Measurements from ENCODE around the gene RALGDS. TPM values are rescaled to one million over a fixed set of nuclear protein-coding genes. Genes with fewer than 3 reads are reported as not detected.

RALGDS gene
- total and polyA plus RNA-seq, 2 donors (not counting 1 experiment from before 2014, with no cell fraction given), result 62.4 to 88.0 TPM

DNA sequence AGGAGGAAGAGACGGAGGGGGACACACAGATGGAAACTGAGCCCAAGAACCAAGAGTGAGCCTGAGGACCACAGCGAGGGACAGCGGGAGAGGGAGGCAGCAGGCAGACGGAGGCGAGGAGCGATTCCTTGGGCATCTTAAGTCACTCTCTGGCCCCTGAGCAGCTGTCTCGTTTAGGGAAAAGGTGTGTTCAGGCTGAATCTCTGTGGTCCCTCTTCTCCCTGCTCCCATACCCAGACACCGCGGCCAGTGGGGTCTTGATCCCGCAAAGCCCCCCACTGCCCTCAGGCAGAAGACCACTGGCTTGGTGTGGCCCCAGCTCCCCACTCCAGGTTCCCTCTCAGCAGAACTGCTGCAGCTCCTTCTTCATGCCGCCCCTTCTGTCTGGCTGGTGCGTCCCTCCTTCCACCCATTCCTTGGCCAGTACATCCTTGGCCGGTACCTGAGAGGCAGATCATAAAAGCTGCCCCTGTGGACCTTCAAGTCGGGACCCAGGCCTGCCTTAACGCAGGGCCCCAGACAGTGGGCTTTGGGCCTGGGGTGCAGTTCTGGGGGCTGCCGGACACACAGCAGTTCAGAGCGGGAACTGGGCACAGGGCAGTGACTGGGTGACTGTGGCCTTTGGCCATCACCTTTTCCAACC, 5.8 kb upstream of the RALGDS start:
- no peak for TF ChIP-seq EZH2 (IDR thresholded peaks at IDR 0.05; ENCODE audit: borderline replicate concordance, insufficient read depth, low read depth, low read length, poor library complexity, severe bottlenecking)
- TF ChIP-seq, protein P1, sequence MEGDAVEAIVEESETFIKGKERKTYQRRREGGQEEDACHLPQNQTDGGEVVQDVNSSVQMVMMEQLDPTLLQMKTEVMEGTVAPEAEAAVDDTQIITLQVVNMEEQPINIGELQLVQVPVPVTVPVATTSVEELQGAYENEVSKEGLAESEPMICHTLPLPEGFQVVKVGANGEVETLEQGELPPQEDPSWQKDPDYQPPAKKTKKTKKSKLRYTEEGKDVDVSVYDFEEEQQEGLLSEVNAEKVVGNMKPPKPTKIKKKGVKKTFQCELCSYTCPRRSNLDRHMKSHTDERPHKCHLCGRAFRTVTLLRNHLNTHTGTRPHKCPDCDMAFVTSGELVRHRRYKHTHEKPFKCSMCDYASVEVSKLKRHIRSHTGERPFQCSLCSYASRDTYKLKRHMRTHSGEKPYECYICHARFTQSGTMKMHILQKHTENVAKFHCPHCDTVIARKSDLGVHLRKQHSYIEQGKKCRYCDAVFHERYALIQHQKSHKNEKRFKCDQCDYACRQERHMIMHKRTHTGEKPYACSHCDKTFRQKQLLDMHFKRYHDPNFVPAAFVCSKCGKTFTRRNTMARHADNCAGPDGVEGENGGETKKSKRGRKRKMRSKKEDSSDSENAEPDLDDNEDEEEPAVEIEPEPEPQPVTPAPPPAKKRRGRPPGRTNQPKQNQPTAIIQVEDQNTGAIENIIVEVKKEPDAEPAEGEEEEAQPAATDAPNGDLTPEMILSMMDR (IDR thresholded peaks at IDR 0.05), result no peak
- H3K4me2 ChIP-seq (replicated peaks; ENCODE audit: low read depth, low read length, poor library complexity, severe bottlenecking), result peak overlapping the region; percentile 76
- CTCF ChIA-PET, result interaction anchor here (1.3 to 3.3 kb wide), 3 partner anchors 17 to 24 kb away, joined by 3 to 25 read pairs (median 6); no protein-coding TSS in a partner anchor
- H3K9ac ChIP-seq (ENCODE audit: low read length), result peak overlapping the region; percentile 34
- H3K36me3 ChIP-seq (replicated peaks in 1 of 2; ENCODE audit: control extremely low read depth in 1 of 2, control insufficient read depth in 1 of 2, extremely low read depth in 1 of 2, insufficient read depth in 2 of 2, low read length in 1 of 2), result peaks cover 0 to 8% of the 10 kb centered on the region in 2 experiments
- no peak overlapping the region for H2AFZ ChIP-seq (ENCODE audit: insufficient read depth, low read depth, low read length, poor library complexity, severe bottlenecking)
- H3K4me3 Mint-ChIP-seq, result peak overlapping the region; percentile 82
- H3K4me1 Mint-ChIP-seq, result peaks cover 65% of the 10 kb centered on the region
- H3K4me3 ChIP-seq (ENCODE audit: control extremely low read depth in 1 of 5, extremely low read depth in 1 of 5, insufficient read depth in 1 of 5, low read depth in 2 of 5, low read length in 4 of 5), result peak overlapping the region in 1 of 5 experiments; percentile 52
- H3K79me2 ChIP-seq (ENCODE audit: control insufficient read depth, insufficient read depth, low read length), result peaks cover 45% of the 10 kb centered on the region
- H3K27me3 Mint-ChIP-seq, result no peaks in the 10 kb centered on the region
- 88% methylated on average over 17 of the region's 17 CpGs for WGBS (ENCODE audit: insufficient coverage)
- H3K27ac ChIP-seq (ENCODE audit: low read length in 2 of 2), result peak overlapping the region; percentile 55 to 62
- H3K4me1 ChIP-seq (ENCODE audit: control insufficient read depth in 2 of 2, insufficient read depth in 2 of 2, low read length in 2 of 2), result peaks cover 31 to 47% of the 10 kb centered on the region in 2 donors
- H3K27me3 ChIP-seq (replicated peaks in 1 of 4; ENCODE audit: control extremely low read depth in 1 of 4, control insufficient read depth in 3 of 4, insufficient read depth in 4 of 4, low read length in 3 of 4), result no peaks in the 10 kb centered on the region
- no peaks in the 10 kb centered on the region for H3K9me3 ChIP-seq (ENCODE audit: control extremely low read depth in 1 of 3, control insufficient read depth in 2 of 3, insufficient read depth in 1 of 3, low read length in 2 of 3)
- no peaks in the 10 kb centered on the region for H4K20me1 ChIP-seq (ENCODE audit: control insufficient read depth, insufficient read depth, low read length, poor library complexity, severe bottlenecking)
- intact Hi-C loops (cut with micrococcal nuclease), result loop anchor here (1.0 kb wide), 1 partner anchor 24 kb away; no protein-coding TSS in a partner anchor
- POLR2A ChIA-PET, result interaction anchor here (0.7 to 1.8 kb wide), 5 partner anchors 8 to 18 kb away, joined by 3 to 12 read pairs (median 7); no protein-coding TSS in a partner anchor
- DNase-seq, result no peak
- no peaks in the 10 kb centered on the region for H3K9me3 Mint-ChIP-seq (ENCODE audit: insufficient read depth)
- ATAC-seq (ENCODE audit: low read depth), result no peak
- peak overlapping the region; percentile 95 for H3K27ac Mint-ChIP-seq
